HepG2 (cell line): ENCODE data around the gene ZFR. TPM values are rescaled to one million over a fixed set of nuclear protein-coding genes. Genes with fewer than 3 reads are reported as not detected.
"Not testable (repeated sequence)": the region's sequence is repeated elsewhere in the genome, so short reads cannot be mapped to it uniquely, and the experiment has no call there.

Experiments
- ATAC-seq: fragments of 200-7000 bp; cut with Tn5 transposase; 3 replicates; pipeline ENCODE4 v1.9.1; 2020; ENCODE audit warnings: mild to moderate bottlenecking, moderate library complexity
- BruUV-seq: library from RNA; stranded (reverse); fragments of 400-500 nt; replicated peaks from 2 replicates; lab custom pipeline; 2021; lab: Mats Ljungman, UMichigan
- CTCF ChIA-PET: fragments of 300-600 bp; formaldehyde crosslinking; extraction: SDS; loops from one replicate; lab custom pipeline; 2021; ENCODE audit warnings: low total read pairs, inconsistent platforms, low intra/inter-chr PET ratio; lab: Yijun Ruan, JAX
- POLR2A ChIA-PET: fragments of 350-600 bp; sonication (Branson Sonifier 250); formaldehyde crosslinking; loops from one replicate; lab custom pipeline; 2020; ENCODE audit warnings: antibody characterized with exemption, inconsistent platforms; lab: Yijun Ruan, JAX
- DNase-seq: peaks from one replicate; pipeline ENCODE4 v3.0.0-alpha.2; 2015; ENCODE audit warnings: low spot score
- FAIRE-seq: peaks from 3 replicates; lab custom pipeline; 2011; peaks lifted over from hg19 to GRCh38; lab: Jason Lieb, UNC
- H2AFZ ChIP-seq: one replicate; pipeline ENCODE4 v1.6.1; 2011; ENCODE audit warnings: low read length, inconsistent platforms
- H3K27ac ChIP-seq: fragments of 300-600 bp; 3 replicates; pipeline ENCODE4 v1.8.0; 2011; ENCODE audit warnings: mixed run types, mild to moderate bottlenecking, mixed read lengths, low read length, inconsistent platforms; ENCODE audit not compliant: insufficient read depth; ENCODE audit errors: extremely low read length
- H3K27me3 ChIP-seq, 2 experiments: fragments of 200-600 bp in 1 of 2; 2 replicates in 1 of 2; 3 replicates in 1 of 2; pipeline versions ENCODE4 v1.6.0 to v1.8.0; 2011; ENCODE audit warnings: low read length in 2 of 2, mild to moderate bottlenecking in 2 of 2, moderate library complexity in 2 of 2, inconsistent platforms in 1 of 2; ENCODE audit not compliant: insufficient read depth in 2 of 2, control insufficient read depth in 1 of 2
- H3K36me3 ChIP-seq, 2 experiments: fragments of 200-600 bp in 1 of 2; replicated peaks in 1 of 2; 2 replicates in 1 of 2; 3 replicates in 1 of 2; pipeline versions ENCODE4 v1.5.1 to v1.8.0; 2011; ENCODE audit warnings: low read length in 2 of 2, inconsistent platforms in 1 of 2; ENCODE audit not compliant: insufficient read depth in 2 of 2, control insufficient read depth in 1 of 2
- H3K4me1 ChIP-seq: 2 replicates; pipeline ENCODE4 v1.5.1; 2012; ENCODE audit warnings: low read length, inconsistent platforms; ENCODE audit not compliant: insufficient read depth
- H3K4me2 ChIP-seq: 2 replicates; pipeline ENCODE4 v1.6.0; 2011; ENCODE audit warnings: low read depth, low read length, inconsistent platforms
- H3K4me3 ChIP-seq, 3 experiments: fragments of 200-600 bp in 1 of 3; sonication (generic), shearing (Covaris generic) in 1 of 3; replicated peaks in 1 of 3; 2 replicates each; pipeline ENCODE4 v1.5.1; 2011 to 2016; ENCODE audit warnings: low read length in 3 of 3, inconsistent platforms in 2 of 3, low read depth in 2 of 3, mild to moderate bottlenecking in 2 of 3, control low read depth in 1 of 3, mixed read lengths in 1 of 3; ENCODE audit not compliant: insufficient read depth in 1 of 3
- H3K79me2 ChIP-seq: one replicate; pipeline ENCODE4 v1.6.1; 2011; ENCODE audit warnings: low read length, inconsistent platforms; ENCODE audit not compliant: insufficient read depth
- H3K9ac ChIP-seq: 2 replicates; pipeline ENCODE4 v1.6.0; 2011; ENCODE audit warnings: mild to moderate bottlenecking, low read depth, low read length, inconsistent platforms; ENCODE audit not compliant: insufficient read depth
- H3K9me3 ChIP-seq: 2 replicates; pipeline ENCODE4 v1.5.1; 2012; ENCODE audit warnings: mild to moderate bottlenecking, low read length
- H4K20me1 ChIP-seq: 2 replicates; pipeline ENCODE4 v1.6.0; 2011; ENCODE audit warnings: inconsistent platforms, mild to moderate bottlenecking, low read length, moderate library complexity; ENCODE audit not compliant: insufficient read depth
- FOSL2 ChIP-seq: sonication (generic); formaldehyde crosslinking; IDR thresholded peaks from 2 replicates; pipeline ENCODE4 v1.4.0; 2020; ENCODE audit warnings: missing genetic modification reagents
- HOXA3 ChIP-seq: sonication (generic); formaldehyde crosslinking; IDR thresholded peaks from 2 replicates; pipeline ENCODE4 v1.5.0; 2020; ENCODE audit warnings: missing genetic modification reagents
- KDM1A ChIP-seq: IDR thresholded peaks from 2 replicates; pipeline ENCODE4 v1.6.1; 2016; ENCODE audit warnings: missing compliant biosample characterization
- KDM3A ChIP-seq: IDR thresholded peaks from 2 replicates; pipeline ENCODE4 v1.6.1; 2018; ENCODE audit warnings: low read depth, missing compliant biosample characterization
- NR2F1 ChIP-seq, 2 experiments: fragments of 450-650 bp in 1 of 2; formaldehyde crosslinking in 1 of 2; IDR thresholded peaks; 2 replicates each; pipeline versions ENCODE4 v1.5.0 to v1.6.1; 2016 to 2020; ENCODE audit warnings: mild to moderate bottlenecking in 1 of 2, missing compliant biosample characterization in 1 of 2, missing genetic modification reagents in 1 of 2, moderate library complexity in 1 of 2
- NR2F6 ChIP-seq, 2 experiments: IDR thresholded peaks; 2 replicates each; pipeline ENCODE4 v1.6.1; 2016; ENCODE audit warnings: antibody characterized with exemption in 1 of 2, mild to moderate bottlenecking in 1 of 2
- RAD21 ChIP-seq: fragments of 450-650 bp; formaldehyde crosslinking; IDR thresholded peaks from 2 replicates; pipeline ENCODE4 v1.5.0; 2020; ENCODE audit warnings: mild to moderate bottlenecking
- RARA ChIP-seq: IDR thresholded peaks from 2 replicates; pipeline ENCODE4 v1.6.1; 2016; ENCODE audit warnings: missing genetic modification reagents, missing compliant biosample characterization
- TBX3 ChIP-seq: fragments of 450-650 bp; IDR thresholded peaks from 2 replicates; pipeline ENCODE4 v1.6.1; 2017; ENCODE audit warnings: antibody characterized with exemption, mild to moderate bottlenecking, inconsistent platforms, borderline replicate concordance
- ZBTB8A ChIP-seq: sonication (generic); formaldehyde crosslinking; IDR thresholded peaks from 2 replicates; pipeline ENCODE4 v1.4.0; 2020; ENCODE audit warnings: mild to moderate bottlenecking, low read depth, missing genetic modification reagents, borderline replicate concordance
- ZKSCAN1 ChIP-seq: fragments of 150-350 bp; IDR thresholded peaks from 2 replicates; pipeline ENCODE4 v1.6.1; 2014; ENCODE audit warnings: low read length
- ZKSCAN5 ChIP-seq: sonication (generic); formaldehyde crosslinking; IDR thresholded peaks from 2 replicates; pipeline ENCODE4 v1.5.1; 2020; ENCODE audit warnings: mild to moderate bottlenecking, missing genetic modification reagents
- ZNF230 ChIP-seq: sonication (generic); formaldehyde crosslinking; IDR thresholded peaks from 2 replicates; pipeline ENCODE4 v1.4.0; 2020; ENCODE audit warnings: mild to moderate bottlenecking, missing genetic modification reagents
- ZNF629 ChIP-seq: sonication (generic); formaldehyde crosslinking; conservative IDR thresholded peaks from 2 replicates; pipeline ENCODE4 v1.5.0; 2020; ENCODE audit warnings: missing genetic modification reagents
- WGBS: methylation state at CpG from one replicate; pipeline ENCODE4 v1.1.6; 2017; ENCODE audit warnings: low lambda C conversion rate; 5-methylcytosine and 5-hydroxymethylcytosine counted together
- in situ Hi-C: cut with HindIII; loops from 2 replicates; pipeline ENCODE4 v1.10.0; 2017; ENCODE audit warnings: low pct_unique_long_range_greater_than_20kb; ENCODE audit not compliant: extremely low pct_ligation_motif_present
- intact Hi-C: fragments of 100-400 bp; cut with micrococcal nuclease; formaldehyde crosslinking; loops from one replicate; pipeline ENCODE4 v1.10.0; 2022; ENCODE audit not compliant: unreplicated experiment
- polyA plus RNA-seq, 8 experiments: library from polyadenylated mRNA; depleted of rRNA in 3 of 8; stranded (reverse) in 7 of 8; unstranded in 1 of 8; fragments of >200 nt; fragmentation: Illumina TruSeq in 4 of 8; extraction: Trizol in 4 of 8; gene quantifications; 2 replicates each; pipeline versions ENCODE4 v1.2.1 to v1.2.3, GENCODE V29; 2011 to 2016; ENCODE audit warnings: low read depth in 4 of 8, missing spikeins in 1 of 8, mixed read lengths in 1 of 8; ENCODE audit not compliant: insufficient read depth in 1 of 8
- total RNA-seq, 5 experiments: library from RNA; depleted of rRNA; stranded (reverse); fragments of >200 nt; fragmentation: Illumina TruSeq; extraction: Trizol; gene quantifications; 2 replicates each; pipeline ENCODE4 v1.2.3, GENCODE V29; 2016; ENCODE audit warnings: low read depth in 1 of 5
- TF ChIP-seq, protein P1 (sequence below): sonication (generic); formaldehyde crosslinking; IDR thresholded peaks from 2 replicates; pipeline ENCODE4 v1.4.0; 2020; ENCODE audit warnings: missing genetic modification reagents

The ZFR gene
- total and polyA plus RNA-seq, 2 of the 13 experiments (the other 11 are each of a cell fraction or from before 2014, with no cell fraction given): 89.0 to 92.8 TPM

DNA sequence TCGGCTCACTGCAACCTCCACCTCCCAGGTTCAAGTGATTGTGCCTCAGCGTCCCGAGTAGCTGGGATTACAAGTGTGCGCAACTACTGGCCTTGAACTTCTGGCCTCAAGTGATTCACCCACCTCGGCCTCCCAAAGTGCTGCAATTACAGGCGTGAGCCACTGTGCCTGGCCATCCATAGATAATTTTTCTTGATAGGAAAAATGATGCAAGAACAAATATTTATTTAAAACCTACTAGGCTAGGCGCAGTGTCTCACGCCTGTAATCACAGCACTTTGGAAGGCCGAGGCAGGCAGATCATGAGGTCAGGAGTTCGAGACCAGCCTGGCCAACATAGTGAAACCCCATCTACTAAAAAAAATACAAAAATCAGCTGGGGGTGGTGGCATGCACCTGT, 45.8 kb downstream of the ZFR start (continued):
- TF ChIP-seq RAD21 (CRISPR knock-in tag) (0 out of 2 replicates have a peak, but pooled peaks have one; percentile 13), NR2F1 (CRISPR knock-in tag; IDR thresholded peaks at IDR 0.05) (peak in 1 of 2 experiments; percentile 78; a peak in 2 of 4 replicates), ZKSCAN1 (peak; percentile 87), KDM3A (CRISPR knock-in tag) (0 out of 2 replicates have a peak, but pooled peaks have one; percentile 28), TBX3 (peak; percentile 21; the same call in 1 of the 2 replicates), ZNF629 (peak; percentile 58), RARA (CRISPR knock-in tag) (peak; percentile 84), NR2F6 (CRISPR knock-in tag; IDR thresholded peaks at IDR 0.05) (peak; percentile 38; the same call in 1 of the 2 replicates), HOXA3 (peak; percentile 29; the same call in 1 of the 2 replicates), KDM1A (CRISPR knock-in tag) (peak; percentile 62; the same call in 1 of the 2 replicates), FOSL2 (CRISPR knock-in tag) (peak; percentile 90)
- TF ChIP-seq, protein P1, sequence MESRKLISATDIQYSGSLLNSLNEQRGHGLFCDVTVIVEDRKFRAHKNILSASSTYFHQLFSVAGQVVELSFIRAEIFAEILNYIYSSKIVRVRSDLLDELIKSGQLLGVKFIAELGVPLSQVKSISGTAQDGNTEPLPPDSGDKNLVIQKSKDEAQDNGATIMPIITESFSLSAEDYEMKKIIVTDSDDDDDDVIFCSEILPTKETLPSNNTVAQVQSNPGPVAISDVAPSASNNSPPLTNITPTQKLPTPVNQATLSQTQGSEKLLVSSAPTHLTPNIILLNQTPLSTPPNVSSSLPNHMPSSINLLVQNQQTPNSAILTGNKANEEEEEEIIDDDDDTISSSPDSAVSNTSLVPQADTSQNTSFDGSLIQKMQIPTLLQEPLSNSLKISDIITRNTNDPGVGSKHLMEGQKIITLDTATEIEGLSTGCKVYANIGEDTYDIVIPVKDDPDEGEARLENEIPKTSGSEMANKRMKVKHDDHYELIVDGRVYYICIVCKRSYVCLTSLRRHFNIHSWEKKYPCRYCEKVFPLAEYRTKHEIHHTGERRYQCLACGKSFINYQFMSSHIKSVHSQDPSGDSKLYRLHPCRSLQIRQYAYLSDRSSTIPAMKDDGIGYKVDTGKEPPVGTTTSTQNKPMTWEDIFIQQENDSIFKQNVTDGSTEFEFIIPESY (CRISPR knock-in tag): peak; percentile 89; the same call in 1 of the 2 replicates
- not testable (repeated sequence) for TF ChIP-seq NR2F6 (IDR thresholded peaks at IDR 0.05)

DNA sequence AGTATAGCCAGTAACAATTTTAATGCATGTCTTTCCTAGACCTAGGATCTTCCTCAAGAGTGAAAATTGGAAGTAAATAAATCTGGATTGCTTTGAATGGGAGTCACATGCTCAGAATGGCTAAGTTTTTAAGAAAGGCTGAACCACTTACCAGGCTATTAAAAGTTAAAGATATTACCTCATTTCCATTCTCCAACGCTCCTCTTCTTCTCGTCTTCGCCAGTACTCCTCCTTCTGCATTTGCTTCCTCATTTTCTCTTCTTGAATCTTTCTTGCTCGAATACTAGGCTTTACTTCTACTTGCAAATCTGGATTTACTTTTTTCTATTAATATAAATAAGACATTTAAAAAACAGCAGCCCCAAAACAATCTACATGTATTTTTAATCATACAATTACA, 49.6 kb downstream of the ZFR start:
- CTCF ChIA-PET: no interaction called here
- Histone ChIP-seq H2AFZ (no peak overlapping the region), H3K27ac (no peak overlapping the region), H3K36me3 (peaks cover 12 to 72% of the 10 kb centered on the region in 2 experiments), H3K27me3 (no peaks in the 10 kb centered on the region), H3K9ac (no peak overlapping the region), H3K79me2 (no peaks in the 10 kb centered on the region), H3K4me3 (no peak overlapping the region), H3K4me2 (no peak overlapping the region), H3K4me1 (peaks cover 32% of the 10 kb centered on the region), H3K9me3 (no peaks in the 10 kb centered on the region)
- DNase-seq: no peak
- in situ Hi-C loops: no loop called here
- 97% methylated on average over 4 of the region's 4 CpGs for WGBS
- no peak for FAIRE-seq
- intact Hi-C loops: no loop called here
- ATAC-seq: no peak
- TF ChIP-seq ZBTB8A (CRISPR knock-in tag): no peak
- TF ChIP-seq ZKSCAN5 (CRISPR knock-in tag): no peak
- no peak for TF ChIP-seq ZNF230 (CRISPR knock-in tag)
- TF ChIP-seq, all 625 proteins: peak for 0
- POLR2A ChIA-PET: no interaction called here
- H4K20me1 ChIP-seq: no peaks in the 10 kb centered on the region
- BruUV-seq: no TSS peak
